Stimulated activated CD8-positive, alpha-beta memory T cell treated with anti-CD3 and anti-CD28 coated beads, Interleukin-7, amount 100 ng/mL, for 48 hours (primary cell): ENCODE measurements around the gene UBE2E2.

ENCODE experiments used
- DNase-seq, 2 donors: peaks; one replicate each; pipeline ENCODE4 v3.0.0-alpha.2; 2020; ENCODE audit warnings: low read depth in 1 of 2; ENCODE audit errors: extremely low read depth in 1 of 2

UBE2E2 gene

GRCh38 chr3:23192816-23193215 lies 10.3 kb upstream of the UBE2E2 start:
- DNase-seq = no peak

- no peak for DNase-seq
Observed at GRCh38 chr3:23193831-23194230, 9.3 kb upstream of the UBE2E2 start.

DNA sequence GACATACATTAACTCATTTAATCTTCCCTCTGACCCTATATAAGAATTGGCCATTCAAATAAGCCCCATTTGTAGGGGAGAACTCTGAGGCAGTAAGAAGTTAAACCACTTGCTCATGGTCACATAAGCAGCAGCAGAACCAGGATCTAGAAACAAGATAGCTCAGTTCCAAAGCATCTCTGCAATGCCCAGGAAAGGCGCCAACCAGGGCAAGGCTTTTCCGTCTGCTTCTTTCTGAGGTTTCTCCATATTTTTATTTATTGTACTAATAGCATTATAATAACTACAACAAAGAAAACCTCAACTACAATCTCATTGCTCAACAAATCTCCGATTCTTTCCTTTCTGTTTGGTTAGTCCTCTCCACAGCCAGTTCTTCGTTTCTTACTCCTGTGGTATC lies 4.3 kb upstream of the UBE2E2 start:
- DNase-seq = no peak

DNA sequence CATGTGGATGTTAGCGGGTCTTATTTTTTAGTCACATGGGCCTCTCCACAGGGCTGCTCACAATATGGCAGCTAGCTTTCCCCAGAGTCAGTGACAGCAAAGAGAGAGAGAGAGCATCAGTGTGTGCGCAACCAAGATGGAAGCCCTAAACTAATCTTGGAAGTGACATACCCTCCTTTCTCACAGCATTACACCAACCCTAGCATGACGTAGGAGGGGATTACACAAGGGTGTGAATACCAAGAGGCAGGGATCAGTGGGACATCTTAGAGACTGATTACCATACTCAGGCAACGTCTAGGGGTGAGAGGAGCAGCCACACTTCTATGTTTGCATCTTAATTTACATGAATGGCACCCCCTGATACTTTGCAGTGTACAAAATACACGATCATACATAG lies 3.5 kb upstream of the UBE2E2 start:
- DNase-seq = no peak

- DNase-seq = no peak
Observed at GRCh38 chr3:23201154-23201838, 1.8 kb upstream of the UBE2E2 start.

- no peak for DNase-seq
Observed at GRCh38 chr3:23202203-23202920, 765 bp upstream of the UBE2E2 start.

GRCh38 chr3:23203708-23204330 lies 692 bp downstream of the UBE2E2 start:
- DNase-seq = no peak

- no peak for DNase-seq
Observed at GRCh38 chr3:23206366-23206765, 3.2 kb downstream of the UBE2E2 start.

DNA sequence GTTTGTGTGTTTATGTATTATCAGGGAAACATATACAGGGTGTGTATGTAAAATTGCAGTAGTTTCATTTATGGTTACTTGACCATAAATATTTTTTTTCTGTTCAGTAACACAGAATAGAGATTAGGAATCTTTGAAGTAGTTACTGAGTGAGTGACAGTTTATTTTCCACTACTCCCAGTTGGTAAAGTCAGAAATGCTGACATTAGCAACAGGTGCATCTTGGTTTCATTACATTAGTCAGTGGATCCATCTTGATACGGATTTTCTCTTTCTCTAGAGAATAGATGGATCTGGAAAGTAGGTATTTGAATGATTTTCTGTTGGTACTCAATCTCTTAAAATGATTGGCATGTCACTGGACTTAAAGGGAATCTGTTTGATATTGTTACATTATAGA lies 6.0 kb downstream of the UBE2E2 start:
- no peak for DNase-seq

GRCh38 chr3:23209747-23210487 lies 6.8 kb downstream of the UBE2E2 start:
- no peak for DNase-seq

DNA sequence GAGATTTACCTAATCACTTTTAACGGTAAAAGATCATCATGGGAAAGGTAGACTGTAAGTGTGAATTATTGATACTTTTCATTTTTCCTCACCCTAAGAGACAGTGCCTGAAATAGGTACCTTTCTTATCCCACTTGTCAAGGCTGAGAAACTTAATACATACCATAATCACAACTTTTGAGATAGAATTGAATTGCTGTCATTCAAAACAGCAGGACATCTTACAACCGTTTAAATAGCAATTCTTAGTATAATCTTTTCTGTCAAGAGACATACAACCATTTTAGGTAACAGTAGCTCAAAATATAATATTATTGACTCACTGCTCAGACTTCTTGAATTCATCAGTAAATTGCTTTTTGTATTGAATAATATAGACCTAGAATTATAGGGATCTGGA lies 10.7 kb downstream of the UBE2E2 start:
- no peak for DNase-seq

- DNase-seq = no peak
Observed at GRCh38 chr3:23217872-23218554, 14.9 kb downstream of the UBE2E2 start.

DNA sequence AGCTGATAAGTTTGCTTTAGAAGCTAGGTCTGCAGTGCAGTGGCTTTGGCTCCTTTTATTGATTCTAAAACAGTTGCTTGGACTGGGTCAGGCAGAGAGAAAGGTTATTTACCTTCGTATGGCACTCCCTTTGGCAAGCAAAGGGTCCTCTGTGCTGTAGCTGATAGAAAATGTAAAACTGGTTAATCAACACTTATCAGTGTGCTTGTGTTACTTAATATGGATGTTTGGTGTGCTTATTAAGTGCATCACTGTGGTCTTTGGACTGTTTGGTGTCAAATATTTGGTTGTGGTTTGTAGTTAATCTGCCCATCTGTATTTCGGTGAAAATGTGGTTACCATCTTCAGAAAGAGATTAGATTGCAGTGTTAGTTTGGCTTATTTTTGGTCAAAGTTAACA lies 16.0 kb downstream of the UBE2E2 start:
- no peak for DNase-seq

- DNase-seq = no peak
Observed at GRCh38 chr3:23219552-23219951, 16.4 kb downstream of the UBE2E2 start.

GRCh38 chr3:23221136-23221535 lies 18.0 kb downstream of the UBE2E2 start:
- no peak for DNase-seq

GRCh38 chr3:23232016-23232415 lies 28.9 kb downstream of the UBE2E2 start:
- DNase-seq = no peak

- DNase-seq = no peak
Observed at GRCh38 chr3:23232854-23233253, 29.7 kb downstream of the UBE2E2 start.

DNA sequence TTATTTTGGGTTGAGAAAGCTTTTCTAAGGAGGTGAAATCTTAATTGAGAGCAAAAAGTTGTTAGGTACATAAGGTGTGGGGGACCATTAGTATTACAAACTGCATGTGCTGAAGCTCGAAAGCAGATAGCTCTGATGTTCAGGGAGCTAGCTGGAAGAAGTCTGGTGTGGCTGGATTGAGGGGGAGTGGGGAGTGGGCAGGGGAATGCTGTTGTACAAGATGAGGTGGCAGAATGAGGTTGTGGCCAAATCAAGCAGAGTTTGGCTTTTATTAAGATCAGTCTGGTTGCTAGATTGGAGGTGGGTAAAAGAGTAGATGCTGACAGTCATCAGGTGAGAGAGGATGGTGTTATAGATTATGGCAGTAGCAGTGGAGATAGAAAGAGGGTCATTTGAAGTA lies 32.1 kb downstream of the UBE2E2 start:
- DNase-seq = no peak

DNA sequence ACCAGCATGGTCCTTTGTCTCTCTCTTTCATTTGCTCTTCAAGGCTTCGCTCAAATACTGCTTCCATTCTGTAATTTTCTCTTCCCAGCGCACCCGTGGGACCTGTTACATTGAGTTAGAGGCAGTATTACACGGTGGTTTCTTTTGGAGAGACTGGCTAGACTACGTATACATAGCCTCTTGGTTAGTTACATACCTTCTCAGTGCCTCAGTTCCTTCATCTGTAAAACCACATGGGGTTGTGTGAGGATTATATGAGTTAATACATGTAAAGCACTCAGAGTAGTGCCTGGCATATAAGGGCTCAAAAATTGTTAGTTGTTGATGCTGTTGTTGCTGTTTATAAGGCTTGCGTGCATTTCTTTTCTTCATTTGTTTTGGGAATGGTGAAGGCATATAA lies 33.8 kb downstream of the UBE2E2 start:
- no peak for DNase-seq

DNA sequence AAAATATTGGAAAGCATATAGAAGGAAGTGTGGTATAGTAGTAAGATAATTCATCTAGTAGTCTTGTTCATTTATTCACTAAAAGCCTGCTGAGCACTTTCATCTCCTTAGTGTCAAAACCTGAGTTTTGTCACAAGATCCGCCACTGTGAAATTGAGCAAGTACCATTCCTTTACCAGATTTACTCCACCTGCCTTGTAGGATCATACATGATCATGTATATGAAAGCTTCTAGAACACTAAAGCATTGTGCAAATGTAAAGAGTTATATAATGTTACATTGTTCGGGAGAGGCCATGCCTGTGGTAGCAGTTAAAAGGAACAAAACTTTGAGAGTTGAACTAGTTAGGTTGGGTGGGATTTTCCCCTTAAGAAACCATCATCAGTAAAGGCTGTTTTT lies 35.0 kb downstream of the UBE2E2 start:
- no peak for DNase-seq

DNA sequence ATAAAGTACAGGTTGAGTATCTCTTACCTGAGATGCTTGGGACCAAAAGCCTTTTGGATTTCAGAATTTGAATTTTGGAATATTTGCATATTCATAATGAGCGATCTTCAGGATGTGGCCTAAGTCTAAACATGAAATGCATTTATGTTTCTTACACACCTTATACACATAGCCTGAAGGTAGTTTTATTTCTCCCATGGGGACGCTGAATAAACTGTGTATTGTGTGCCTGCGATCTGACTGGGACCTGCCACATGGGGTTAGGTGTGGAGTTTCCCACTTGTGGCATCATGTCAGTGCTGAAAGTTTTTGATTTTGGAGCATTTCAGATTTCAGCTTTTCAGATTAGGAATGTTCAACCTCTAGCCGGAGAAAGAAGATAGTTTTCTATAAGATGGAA lies 35.5 kb downstream of the UBE2E2 start:
- no peak for DNase-seq
